ENCODE data around the gene ZNF354C. TPM values are rescaled to one million over a fixed set of nuclear protein-coding genes. Genes with fewer than 3 reads are reported as not detected.

ZNF354C gene
- total and polyA plus RNA-seq, 9 of the 15 experiments (the other 6 are each of a cell fraction or from before 2014, with no cell fraction given) = 0.01 to 0.08 (median 0.03) TPM; not detected in 1

DNA sequence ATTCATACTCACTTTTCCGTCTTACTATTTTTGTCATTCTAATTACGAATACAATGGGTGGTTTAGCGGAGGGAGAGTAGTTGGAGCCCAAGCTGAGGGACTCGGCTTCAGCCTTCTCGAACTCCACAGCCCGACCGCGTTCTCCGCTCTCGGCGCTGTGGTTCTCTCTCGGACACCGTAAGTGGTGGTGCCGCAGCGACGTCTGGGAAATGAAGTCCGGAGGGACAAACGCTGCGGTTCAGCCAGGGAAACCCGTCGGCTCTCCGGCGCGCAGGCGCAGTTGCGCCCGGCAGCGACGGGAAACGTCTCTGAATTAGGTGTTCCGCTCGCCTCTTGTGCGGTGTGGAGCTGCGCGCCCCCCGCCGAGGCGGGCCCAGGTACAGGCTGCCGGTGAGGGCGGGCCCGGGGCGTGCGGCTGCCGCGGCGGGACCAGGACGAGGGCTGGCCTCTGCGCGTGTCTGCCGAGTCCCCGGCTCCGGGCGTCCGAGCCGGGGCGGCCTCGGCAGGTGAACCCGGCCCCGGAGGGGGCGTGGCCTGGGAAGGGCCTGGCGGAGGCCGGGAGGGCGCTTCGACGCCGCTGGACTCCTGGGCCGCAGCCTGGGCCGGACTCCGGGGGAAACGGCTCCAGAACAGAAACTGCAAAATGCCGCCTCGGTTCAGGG is 36.5 kb upstream of the ZNF354C start, which contains the start of gene ZNF879 (continued):
- TF ChIP-seq RBM25 (IDR thresholded peaks at IDR 0.05; ENCODE audit: low read depth, low read length, severe bottlenecking) (no peak), ZKSCAN1 (IDR thresholded peaks at IDR 0.05; ENCODE audit: low read depth, low read length) (no peak), PCBP2 (IDR thresholded peaks at IDR 0.05; ENCODE audit: low read depth, low read length, poor library complexity, severe bottlenecking) (no peak), MBD2 (IDR thresholded peaks at IDR 0.05; ENCODE audit: borderline replicate concordance, low read depth) (no peak), DACH1 (IDR thresholded peaks at IDR 0.05; ENCODE audit: partially characterized antibody) (no peak), CEBPG (CRISPR knock-in tag; IDR thresholded peaks at IDR 0.05) (no peak), CEBPG (tag; conservative IDR thresholded peaks at IDR 0.05 in 1 of 2, IDR thresholded peaks at IDR 0.05 in 1 of 2) (no peak), CBFA2T3 (IDR thresholded peaks at IDR 0.05) (no peak), SMARCA5 (IDR thresholded peaks at IDR 0.05) (no peak), POLR2G (IDR thresholded peaks at IDR 0.05; ENCODE audit: low read depth, low read length) (peak; percentile 71), KLF16 (IDR thresholded peaks at IDR 0.05) (peak; percentile 28; the same call in 1 of the 2 replicates), ZNF444 (CRISPR knock-in tag; IDR thresholded peaks at IDR 0.05) (no peak), GATAD2A (IDR thresholded peaks at IDR 0.05) (no peak), ATF1 (CRISPR knock-in tag; IDR thresholded peaks at IDR 0.05) (no peak), ATF1 (tag; IDR thresholded peaks at IDR 0.05) (peak; percentile 40; the same call in 1 of the 2 replicates), ESRRA (IDR thresholded peaks at IDR 0.05; ENCODE audit: borderline replicate concordance, low read depth) (peak; percentile 44; the same call in 1 of the 2 replicates), ZNF224 (CRISPR knock-in tag; IDR thresholded peaks at IDR 0.05) (no peak), ZC3H11A (IDR thresholded peaks at IDR 0.05; ENCODE audit: low read depth, low read length) (no peak), ATF7 (IDR thresholded peaks at IDR 0.05) (0 out of 2 replicates have a peak, but pooled peaks have one; percentile 21), HNRNPLL (IDR thresholded peaks at IDR 0.05; ENCODE audit: low read depth, low read length, poor library complexity, severe bottlenecking) (peak; percentile 79), DIDO1 (tag; IDR thresholded peaks at IDR 0.05; ENCODE audit: low read depth) (no peak), CTBP1 (IDR thresholded peaks at IDR 0.05; ENCODE audit: borderline replicate concordance) (0 out of 2 replicates have a peak, but pooled peaks have one; percentile 11), MED1 (CRISPR knock-in tag; IDR thresholded peaks at IDR 0.05; ENCODE audit: borderline replicate concordance) (no peak), CREB3 (tag; conservative IDR thresholded peaks at IDR 0.05; ENCODE audit: low read depth) (no peak), SREBF2 (CRISPR knock-in tag; IDR thresholded peaks at IDR 0.05) (no peak), ZNF143 (CRISPR knock-in tag; IDR thresholded peaks at IDR 0.05) (peak; percentile 75), SIX5 (IDR thresholded peaks at IDR 0.05; ENCODE audit: borderline replicate concordance in 1 of 2, insufficient read depth in 1 of 2, low read depth in 1 of 2, low read length in 2 of 2) (peak; percentile 64 to 69; a peak in 3 of 4 replicates), SMAD2 (IDR thresholded peaks at IDR 0.05; ENCODE audit: low read depth, low read length) (no peak), FOXJ2 (tag; IDR thresholded peaks at IDR 0.05) (no peak), NRF1 (conservative IDR thresholded peaks at IDR 0.05 in 1 of 2, IDR thresholded peaks at IDR 0.05 in 1 of 2) (peak; percentile 90 to 92), MCM7 (IDR thresholded peaks at IDR 0.05) (no peak)
